Measurements from ENCODE around the gene CFAP97.

GRCh38 chr4:185202984-185203485 is 765 bp downstream of the CFAP97 start:
- TF ChIP-seq POLR2A (IDR thresholded peaks at IDR 0.05) (no peak), CTCF (IDR thresholded peaks at IDR 0.05) (no peak)

Measured in body of pancreas (tissue), 4 donors.